ENCODE results near the gene RAB31.

- TF ChIP-seq EZH2 (IDR thresholded peaks at IDR 0.05) = no peak
- TF ChIP-seq POLR2AphosphoS5 (IDR thresholded peaks at IDR 0.05; ENCODE audit: borderline replicate concordance, low read depth, low read length) = no peak
Observed at GRCh38 chr18:9708057-9708433, at the start of gene RAB31.
